Measurements from ENCODE around the gene MOB1B. TPM values are rescaled to one million over a fixed set of nuclear protein-coding genes. Genes with fewer than 3 reads are reported as not detected.

The MOB1B gene
- total and polyA plus RNA-seq, 10 of the 15 experiments (the other 5 are each of a cell fraction or from before 2014, with no cell fraction given): 1.9 to 11.4 (median 6.1) TPM

DNA sequence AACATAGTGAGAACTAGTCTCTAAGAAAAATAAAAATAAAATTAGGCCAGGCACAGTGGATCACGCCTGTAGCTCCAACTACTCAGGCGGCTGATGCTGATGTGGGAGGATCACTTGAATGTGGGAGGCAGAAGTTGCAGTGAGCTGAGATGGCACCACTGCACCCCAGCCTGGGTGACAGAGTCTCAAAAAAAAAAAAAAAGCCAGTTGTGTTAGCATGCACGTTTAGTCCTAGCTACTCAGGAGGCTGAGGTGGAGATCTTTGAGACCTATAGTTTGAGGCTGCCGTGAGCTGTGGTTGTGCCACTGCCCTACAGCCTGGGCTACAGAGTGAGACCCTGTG, 93.8 kb downstream of the MOB1B start:
- ATAC-seq (peak; percentile 9), FAIRE-seq (no peak), DNase-seq (ENCODE audit: low read depth, low spot score) (no peak)
- ChIA-PET POLR2A (interaction anchor here (0.6 to 4.5 kb wide), 8 partner anchors 8 to 1118 kb away, joined by 3 to 37 read pairs (median 4); partner anchors contain the start of gene GRSF1), RAD21 (ENCODE audit: unreplicated experiment) (interaction anchor here (0.9 to 6.3 kb wide), 9 partner anchors 10 to 318 kb away, joined by 3 to 127 read pairs (median 4); partner anchors contain the start of gene MOB1B), CTCF (interaction anchor here (0.6 to 6.5 kb wide), 6 partner anchors 12 to 344 kb away, joined by 3 to 147 read pairs (median 4); no protein-coding TSS in a partner anchor), SMC1A (ENCODE audit: uncharacterized antibody, unreplicated experiment) (interaction anchor here (0.7 to 10.9 kb wide), 14 partner anchors 9 to 344 kb away, joined by 3 to 169 read pairs (median 6); partner anchors contain the start of genes GRSF1 and MOB1B)
- peak overlapping the region; percentile 86 for H3K4me2 ChIP-seq (ENCODE audit: control insufficient read depth, insufficient read depth)
- no peaks in the 10 kb centered on the region for H3K27me3 ChIP-seq (replicated peaks in 1 of 2; ENCODE audit: control insufficient read depth in 2 of 2, insufficient read depth in 2 of 2, low read length in 1 of 2)
- peak overlapping the region; percentile 95 for H3K4me3 ChIP-seq
- H3K9me3 ChIP-seq (replicated peaks; ENCODE audit: control insufficient read depth, insufficient read depth, low read length): peaks cover 1% of the 10 kb centered on the region; the same call in 2 of the 3 replicates
- H3K79me2 ChIP-seq (ENCODE audit: control insufficient read depth, insufficient read depth, low read length): peaks cover 72% of the 10 kb centered on the region
- H3K36me3 ChIP-seq (ENCODE audit: control insufficient read depth in 2 of 2, insufficient read depth in 2 of 2, low read length in 1 of 2): peaks cover 0 to 2% of the 10 kb centered on the region in 2 experiments; a peak in 2 of 4 replicates
- no TSS peak for BruUV-seq (replicated peaks)
- 0 out of 2 replicates have a peak overlapping the region, but pooled peaks have one; percentile 29 for H3K9ac ChIP-seq (ENCODE audit: control insufficient read depth, insufficient read depth, low read length)
- no peaks in the 10 kb centered on the region for H4K20me1 ChIP-seq (ENCODE audit: control insufficient read depth, insufficient read depth)
- H2AFZ ChIP-seq (ENCODE audit: control insufficient read depth, low read depth, low read length): no peak overlapping the region
- in situ Hi-C loops (cut with MboI) (no loop called here), intact Hi-C loops (cut with micrococcal nuclease; ENCODE audit: unreplicated experiment) (loop anchor here (10.0 kb wide), 1 partner anchor 311 kb away; the partner anchor contains the start of gene UTP3)
- WGBS (ENCODE audit: insufficient coverage, insufficient replicate concordance, low lambda C conversion rate, missing lambda C conversion rate): 70% methylated on average over 4 of the region's 4 CpGs
- 0 out of 2 replicates have a peak, but pooled peaks cover 3% of the 10 kb centered on the region for H3K4me1 ChIP-seq (ENCODE audit: control insufficient read depth, insufficient read depth, low read length)
- TF ChIP-seq RUNX3 (IDR thresholded peaks at IDR 0.05; ENCODE audit: low read length) (no peak), ZNF217 (IDR thresholded peaks at IDR 0.05) (no peak), TAF1 (IDR thresholded peaks at IDR 0.05; ENCODE audit: borderline replicate concordance, low read depth, low read length) (no peak), HDGF (IDR thresholded peaks at IDR 0.05) (no peak), BCL11A (IDR thresholded peaks at IDR 0.05; ENCODE audit: low read depth, low read length) (no peak), STAT3 (IDR thresholded peaks at IDR 0.05; ENCODE audit: low read depth, low read length) (no peak), BHLHE40 (IDR thresholded peaks at IDR 0.05; ENCODE audit: borderline replicate concordance in 1 of 2, low read depth in 2 of 2, low read length in 1 of 2) (0 out of 4 replicates have a peak, but pooled peaks of 1 of the 2 experiments have one; percentile 7), FOS (IDR thresholded peaks at IDR 0.05; ENCODE audit: borderline replicate concordance, extremely low read depth, insufficient read length) (no peak)
- H3K27ac ChIP-seq (ENCODE audit: control insufficient read depth, insufficient read depth): no peak overlapping the region
